Activated naive CD4-positive, alpha-beta T cell treated with anti-CD3 and anti-CD28 coated beads, Interleukin-2, amount 10 ng/mL, durations not matched to agents 7 days and 5 days (primary cell): ENCODE measurements around the gene EDN3.

Experiments used
- CTCF ChIA-PET: fragments of 350-600 bp; sonication (Branson Sonifier 250); formaldehyde crosslinking; loops from one replicate; lab custom pipeline; 2021; ENCODE audit warnings: antibody characterized with exemption; lab: Charles Lee
- DNase-seq: peaks from one replicate; pipeline ENCODE4 v3.0.0-alpha.2; 2020
- H3K27ac Mint-ChIP-seq: one replicate; pipeline ENCODE4 v1.8.0; 2021; ENCODE audit warnings: mild to moderate bottlenecking, moderate library complexity, mixed read lengths
- H3K27me3 Mint-ChIP-seq: one replicate; pipeline ENCODE4 v1.8.0; 2021; ENCODE audit warnings: mild to moderate bottlenecking, mixed read lengths
- H3K36me3 Mint-ChIP-seq: one replicate; pipeline ENCODE4 v1.8.0; 2021; ENCODE audit warnings: mixed read lengths
- H3K4me1 Mint-ChIP-seq: one replicate; pipeline ENCODE4 v1.8.0; 2021; ENCODE audit warnings: mixed read lengths
- H3K4me3 Mint-ChIP-seq: one replicate; pipeline ENCODE4 v1.8.0; 2021; ENCODE audit warnings: mild to moderate bottlenecking, moderate library complexity, mixed read lengths
- H3K9me3 Mint-ChIP-seq: one replicate; pipeline ENCODE4 v1.8.0; 2021; ENCODE audit warnings: mixed read lengths

The EDN3 gene

DNA sequence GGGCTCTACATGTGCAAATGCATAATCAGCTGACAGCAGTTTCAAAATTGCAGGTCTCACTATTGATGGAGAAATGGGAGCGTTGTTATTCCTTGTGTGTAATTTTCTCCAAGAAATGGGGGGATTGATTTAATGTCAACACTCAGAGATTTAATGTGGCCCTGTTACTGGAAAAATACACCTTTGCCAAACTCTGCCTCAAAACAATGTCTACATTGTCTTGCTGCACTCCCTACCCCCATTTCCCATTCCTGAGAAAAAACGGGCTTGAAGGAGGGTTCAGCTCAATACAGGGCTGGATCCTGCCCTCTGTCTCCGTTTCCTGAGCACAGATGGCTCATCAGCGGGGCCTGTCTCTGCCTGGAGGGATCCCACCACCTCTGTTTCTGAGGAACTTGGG, 18.4 kb downstream of the EDN3 start:
- CTCF ChIA-PET = no interaction called here
- no peak overlapping the region for H3K27ac Mint-ChIP-seq

DNA sequence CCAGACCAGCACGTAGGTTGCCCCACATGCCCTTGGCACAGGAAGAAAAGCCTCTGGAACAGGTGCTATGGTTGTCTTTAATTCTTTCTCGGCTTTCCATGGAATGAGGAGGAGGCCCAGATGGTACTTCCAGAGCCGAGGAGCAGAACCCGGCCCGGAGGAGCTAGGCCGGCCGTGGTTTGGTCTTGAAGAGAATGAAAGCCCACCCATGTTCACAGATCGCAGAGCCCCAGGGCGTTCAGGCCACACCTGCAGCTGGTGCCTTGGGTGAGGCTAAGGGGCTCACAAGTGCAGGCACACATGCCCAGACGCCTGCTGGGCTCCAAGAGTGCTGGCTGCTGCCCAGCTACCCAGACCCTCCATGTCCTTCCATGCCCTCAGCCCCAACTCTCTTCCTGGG, 20.0 kb downstream of the EDN3 start:
- no peaks in the 10 kb centered on the region for H3K36me3 Mint-ChIP-seq
- peaks cover 11% of the 10 kb centered on the region for H3K27me3 Mint-ChIP-seq
- CTCF ChIA-PET = no interaction called here
- no peaks in the 10 kb centered on the region for H3K4me1 Mint-ChIP-seq
- H3K4me3 Mint-ChIP-seq = no peak overlapping the region
- no peaks in the 10 kb centered on the region for H3K9me3 Mint-ChIP-seq
- no peak for DNase-seq
- H3K27ac Mint-ChIP-seq = no peak overlapping the region

More for the DNA sequence above, 18.4 kb downstream of the EDN3 start:
- Mint-ChIP-seq H3K4me1 (no peaks in the 10 kb centered on the region), H3K4me3 (no peak overlapping the region), H3K36me3 (no peaks in the 10 kb centered on the region), H3K27me3 (peaks cover 20% of the 10 kb centered on the region), H3K9me3 (no peaks in the 10 kb centered on the region)
- no peak for DNase-seq

DNA sequence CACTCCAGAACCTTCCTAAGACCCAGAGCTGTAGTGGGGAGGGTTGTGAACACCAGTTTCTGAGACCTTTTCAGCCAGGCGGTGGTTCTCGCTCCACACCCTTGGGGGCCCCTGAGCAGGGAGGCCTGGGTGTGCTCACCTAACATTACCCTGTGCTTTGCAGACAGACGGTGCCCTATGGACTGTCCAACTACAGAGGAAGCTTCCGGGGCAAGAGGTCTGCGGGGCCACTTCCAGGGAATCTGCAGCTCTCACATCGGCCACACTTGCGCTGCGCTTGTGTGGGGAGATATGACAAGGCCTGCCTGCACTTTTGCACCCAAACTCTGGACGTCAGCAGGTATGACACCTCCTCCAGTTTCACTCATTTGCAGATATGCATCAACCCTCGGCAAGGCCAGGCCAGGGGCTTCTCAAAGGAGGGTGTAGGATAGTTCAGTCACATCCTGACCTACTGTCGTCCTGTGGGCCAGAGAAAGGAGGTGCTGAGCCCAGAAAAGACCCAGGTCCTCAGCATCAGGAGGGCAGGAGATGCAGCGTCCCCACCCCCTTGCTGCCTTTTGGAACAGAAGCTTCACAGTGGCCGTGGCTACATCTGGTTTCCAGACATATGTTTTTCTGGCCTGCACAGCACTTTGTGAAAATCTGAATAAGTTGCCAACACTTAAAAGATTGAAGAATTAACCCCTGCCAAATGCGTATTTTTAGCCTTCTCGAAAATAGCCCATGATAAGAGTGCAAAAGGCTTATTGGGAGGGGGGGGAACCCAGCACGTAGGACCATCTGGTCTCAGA, 20.6 kb downstream of the EDN3 start:
- H3K4me1 Mint-ChIP-seq = no peaks in the 10 kb centered on the region
- H3K27me3 Mint-ChIP-seq = peaks cover 14% of the 10 kb centered on the region
- no peak for DNase-seq
- no peak overlapping the region for H3K4me3 Mint-ChIP-seq
- H3K36me3 Mint-ChIP-seq = no peaks in the 10 kb centered on the region
- H3K27ac Mint-ChIP-seq = no peak overlapping the region
- CTCF ChIA-PET = no interaction called here
- no peaks in the 10 kb centered on the region for H3K9me3 Mint-ChIP-seq

DNA sequence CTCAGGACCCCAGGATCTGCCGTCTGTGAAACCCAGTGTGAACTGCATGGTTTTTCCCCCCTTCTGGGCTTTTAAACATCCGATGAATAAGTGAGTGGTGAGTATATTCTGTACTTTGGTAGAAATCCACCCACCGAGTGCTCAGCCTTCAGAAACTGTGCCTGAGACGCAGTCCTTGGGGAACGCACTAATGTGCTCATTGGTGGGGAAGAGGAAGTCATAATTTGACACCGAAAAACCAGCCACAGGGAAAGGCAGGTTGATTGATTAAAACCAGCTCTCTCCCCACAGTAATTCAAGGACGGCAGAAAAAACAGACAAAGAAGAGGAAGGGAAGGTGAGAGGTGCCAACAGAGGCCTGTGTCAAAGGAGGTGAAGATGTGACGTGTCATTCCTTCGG, 21.7 kb downstream of the EDN3 start:
- Mint-ChIP-seq H3K27me3 (peaks cover 21% of the 10 kb centered on the region), H3K4me1 (no peaks in the 10 kb centered on the region), H3K9me3 (no peaks in the 10 kb centered on the region), H3K4me3 (no peak overlapping the region), H3K27ac (no peak overlapping the region), H3K36me3 (no peaks in the 10 kb centered on the region)
- CTCF ChIA-PET = no interaction called here
- DNase-seq = no peak

DNA sequence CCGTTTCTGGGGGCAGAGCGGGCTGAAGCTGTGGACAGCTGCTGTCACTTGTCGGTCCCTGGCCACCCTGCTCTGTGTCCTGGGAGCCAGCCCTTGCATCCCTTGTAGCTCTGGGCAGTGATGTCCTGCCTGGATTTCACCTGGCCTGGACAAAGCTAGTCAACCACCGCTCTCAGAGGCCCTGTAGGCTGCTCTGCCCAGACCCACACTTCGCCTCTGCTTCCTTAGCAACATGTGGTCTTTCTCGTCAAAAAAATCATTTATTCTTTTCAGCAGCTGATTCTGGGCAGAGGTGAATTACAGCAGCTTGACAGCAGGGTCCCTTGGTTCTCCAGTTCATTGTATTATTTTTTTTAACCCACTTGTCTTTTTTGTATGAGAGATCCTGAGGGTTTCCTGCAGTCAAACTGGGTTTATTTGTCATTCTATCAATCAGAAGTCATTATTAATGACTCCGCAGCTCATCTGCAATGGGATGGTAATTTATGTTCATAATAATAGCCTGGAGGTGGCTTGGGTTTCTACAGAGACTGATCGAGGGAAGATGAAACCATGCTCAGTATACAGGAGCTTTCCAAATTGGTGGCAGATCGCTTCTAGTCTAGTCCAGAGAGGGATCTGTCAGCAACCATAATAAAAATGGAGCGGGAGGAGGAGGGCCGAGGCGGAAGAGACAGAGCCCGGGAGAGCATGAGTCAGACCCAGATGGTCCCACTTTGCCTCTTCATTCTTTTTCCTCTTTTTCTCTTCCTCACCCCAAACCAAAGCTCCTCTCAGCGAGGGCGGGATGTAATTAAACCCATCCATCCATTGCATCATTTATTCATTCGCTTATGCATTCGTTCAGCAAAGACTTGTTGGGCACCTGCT, 22.4 kb downstream of the EDN3 start:
- H3K4me1 Mint-ChIP-seq = no peaks in the 10 kb centered on the region
- peaks cover 25% of the 10 kb centered on the region for H3K27me3 Mint-ChIP-seq
- H3K36me3 Mint-ChIP-seq = no peaks in the 10 kb centered on the region
- no peak overlapping the region for H3K4me3 Mint-ChIP-seq
- no peak overlapping the region for H3K27ac Mint-ChIP-seq
- H3K9me3 Mint-ChIP-seq = no peaks in the 10 kb centered on the region
- CTCF ChIA-PET = no interaction called here
- DNase-seq = no peak

DNA sequence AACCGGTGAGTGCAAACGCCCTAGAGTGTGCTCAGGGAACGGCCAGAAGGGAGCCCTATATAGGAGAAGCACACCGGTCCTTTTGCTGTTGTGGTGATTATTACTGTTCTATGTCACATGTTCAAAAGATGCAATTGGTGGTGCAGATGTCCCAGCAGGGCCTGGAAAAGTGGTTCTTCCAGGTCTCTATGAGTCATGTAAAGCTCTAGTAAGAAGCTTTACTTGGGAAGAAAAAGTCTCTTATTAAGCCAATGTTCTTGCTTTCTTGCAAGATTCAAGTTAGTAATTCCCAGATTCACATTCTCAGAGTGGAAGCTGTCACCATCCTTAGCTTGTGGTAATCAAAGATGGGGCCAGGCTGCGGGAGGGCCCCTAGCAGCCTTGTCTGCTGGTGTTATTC, 23.3 kb downstream of the EDN3 start:
- H3K36me3 Mint-ChIP-seq = no peaks in the 10 kb centered on the region
- H3K4me1 Mint-ChIP-seq = no peaks in the 10 kb centered on the region
- H3K4me3 Mint-ChIP-seq = no peak overlapping the region
- no peak overlapping the region for H3K27ac Mint-ChIP-seq
- DNase-seq = no peak
- no peaks in the 10 kb centered on the region for H3K9me3 Mint-ChIP-seq
- H3K27me3 Mint-ChIP-seq = peaks cover 22% of the 10 kb centered on the region
- CTCF ChIA-PET = no interaction called here

DNA sequence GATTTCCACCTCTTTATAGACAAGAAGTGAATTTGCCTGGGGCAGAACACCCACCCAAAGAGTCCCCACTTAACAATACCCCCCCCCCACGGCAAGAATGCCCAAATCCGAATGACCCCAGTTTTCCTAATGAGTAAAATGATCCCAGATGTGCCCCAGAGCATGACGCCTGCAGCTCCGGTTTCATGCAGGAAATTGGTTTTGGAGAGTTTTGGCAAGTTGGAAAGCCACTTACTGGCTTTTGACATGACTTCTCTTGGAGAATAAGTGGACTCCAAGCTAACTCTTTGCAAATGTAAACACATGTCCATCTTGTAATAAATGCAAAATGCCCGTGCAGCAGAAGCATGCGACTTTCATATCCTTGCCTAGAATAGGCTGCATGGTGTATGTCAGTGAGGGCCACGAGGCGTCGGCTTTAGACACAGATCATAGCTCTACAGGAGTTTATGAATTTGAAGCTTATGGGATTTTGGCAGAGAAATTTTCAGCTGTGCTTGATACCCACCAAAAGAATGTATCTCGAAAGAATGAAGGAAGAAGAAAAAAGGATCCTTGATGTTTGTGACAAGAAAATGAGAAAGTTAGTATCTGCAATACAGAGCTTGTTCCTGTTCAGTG, 24.2 kb downstream of the EDN3 start:
- Mint-ChIP-seq H3K27me3 (peaks cover 26% of the 10 kb centered on the region), H3K36me3 (no peaks in the 10 kb centered on the region), H3K4me3 (no peak overlapping the region), H3K27ac (no peak overlapping the region), H3K9me3 (no peaks in the 10 kb centered on the region), H3K4me1 (no peaks in the 10 kb centered on the region)
- no peak for DNase-seq
- CTCF ChIA-PET = no interaction called here

DNA sequence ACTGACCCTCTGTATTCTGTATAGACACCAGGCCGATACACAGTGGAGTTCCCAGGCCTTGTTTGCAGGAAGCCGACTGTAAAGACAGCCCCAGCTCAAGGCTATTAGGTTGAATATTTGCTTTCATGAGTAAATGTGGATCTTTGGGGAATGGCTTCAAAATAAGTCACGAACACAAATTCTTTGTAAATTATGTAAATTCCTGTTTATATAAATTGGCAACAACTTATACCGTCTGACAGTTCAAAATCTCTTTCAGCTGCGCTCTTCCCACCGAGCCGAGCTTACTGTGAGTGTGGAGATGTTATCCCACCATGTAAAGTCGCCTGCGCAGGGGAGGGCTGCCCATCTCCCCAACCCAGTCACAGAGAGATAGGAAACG, 24.7 kb downstream of the EDN3 start:
- Mint-ChIP-seq H3K4me3 (no peak overlapping the region), H3K27me3 (peaks cover 26% of the 10 kb centered on the region), H3K4me1 (no peaks in the 10 kb centered on the region), H3K36me3 (no peaks in the 10 kb centered on the region), H3K9me3 (no peaks in the 10 kb centered on the region), H3K27ac (no peak overlapping the region)
- no peak for DNase-seq
- CTCF ChIA-PET = no interaction called here

DNA sequence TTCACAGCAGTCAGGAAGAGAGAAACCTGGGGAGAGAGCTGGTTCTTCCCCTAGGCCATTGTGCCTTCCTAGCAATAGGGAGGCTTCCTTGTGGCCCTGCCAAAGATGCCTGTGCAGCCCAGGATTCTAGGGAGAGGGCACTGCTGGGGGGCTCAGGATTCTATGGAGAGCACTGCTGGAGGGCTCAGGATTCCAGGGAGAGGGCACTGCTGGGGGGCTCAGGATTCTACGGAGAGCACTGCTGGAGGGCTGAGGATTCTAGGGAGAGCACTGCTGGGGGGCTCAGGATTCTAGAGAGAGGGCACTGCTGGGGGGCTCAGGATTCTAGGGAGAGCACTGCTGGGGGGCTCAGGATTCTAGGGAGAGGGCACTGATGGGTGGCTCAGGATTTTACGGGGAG, 25.8 kb downstream of the EDN3 start:
- Mint-ChIP-seq H3K27me3 (peaks cover 30% of the 10 kb centered on the region), H3K9me3 (no peaks in the 10 kb centered on the region), H3K36me3 (no peaks in the 10 kb centered on the region), H3K27ac (no peak overlapping the region), H3K4me3 (no peak overlapping the region), H3K4me1 (no peaks in the 10 kb centered on the region)
- DNase-seq = no peak
- CTCF ChIA-PET = no interaction called here

DNA sequence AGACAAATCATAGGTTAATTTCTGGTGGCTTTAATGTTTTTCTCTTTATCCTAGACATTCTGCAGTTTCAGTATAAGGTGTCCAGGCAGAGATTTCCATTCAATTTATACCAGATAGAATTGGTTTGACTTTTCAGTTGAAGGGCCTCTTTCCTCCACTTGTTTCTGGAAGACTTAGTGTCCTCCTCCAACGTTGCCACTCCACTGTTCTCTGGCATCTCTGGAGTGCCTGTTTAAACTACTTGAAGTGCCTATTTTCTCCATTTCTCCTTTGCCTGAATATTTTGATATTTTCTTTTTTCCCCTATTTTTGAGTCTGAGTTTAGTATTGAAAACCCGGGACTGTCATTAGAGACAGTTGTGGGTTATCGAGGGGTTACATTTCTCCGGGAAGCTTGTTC, 27.7 kb downstream of the EDN3 start:
- H3K9me3 Mint-ChIP-seq = no peaks in the 10 kb centered on the region
- H3K27ac Mint-ChIP-seq = no peak overlapping the region
- DNase-seq = no peak
- H3K27me3 Mint-ChIP-seq = peaks cover 32% of the 10 kb centered on the region
- H3K4me3 Mint-ChIP-seq = no peak overlapping the region
- no peaks in the 10 kb centered on the region for H3K36me3 Mint-ChIP-seq
- CTCF ChIA-PET = interaction anchor here (1.2 kb wide), 1 partner anchor 8 kb away, joined by 3 read pairs; no protein-coding TSS in a partner anchor
- no peaks in the 10 kb centered on the region for H3K4me1 Mint-ChIP-seq

DNA sequence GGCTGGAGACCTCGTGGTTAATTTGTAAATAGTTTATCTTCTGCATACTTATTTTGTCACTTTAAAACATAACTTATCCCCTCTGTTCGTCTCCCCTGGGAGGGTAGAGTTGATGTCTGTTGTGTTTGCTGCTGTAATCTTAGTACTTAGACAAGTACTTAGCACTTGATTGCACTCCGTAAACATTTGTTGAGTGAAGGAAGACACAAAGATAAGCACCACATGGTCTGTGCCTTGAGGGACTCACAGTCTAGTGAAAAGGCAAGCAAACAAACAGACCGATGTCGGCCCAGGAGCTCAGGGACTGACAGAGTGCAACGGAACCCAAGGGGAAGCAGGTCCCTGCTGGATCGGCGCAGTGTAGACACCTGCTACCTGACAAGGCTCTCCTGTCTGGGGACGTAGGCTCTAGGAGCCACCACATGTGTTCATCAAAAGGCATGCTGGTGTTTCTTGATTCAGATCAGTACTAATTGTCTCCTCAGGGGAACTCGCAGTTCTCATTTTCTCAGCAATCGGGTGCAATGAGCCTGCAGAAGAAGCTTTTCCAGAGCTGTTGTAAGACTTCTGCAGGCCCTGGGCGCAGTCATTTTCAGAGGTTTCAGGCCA, 31.4 kb downstream of the EDN3 start:
- Mint-ChIP-seq H3K9me3 (no peaks in the 10 kb centered on the region), H3K4me1 (no peaks in the 10 kb centered on the region), H3K36me3 (no peaks in the 10 kb centered on the region), H3K27ac (no peak overlapping the region), H3K4me3 (no peak overlapping the region), H3K27me3 (peaks cover 37% of the 10 kb centered on the region)
- DNase-seq = no peak
- CTCF ChIA-PET = no interaction called here

DNA sequence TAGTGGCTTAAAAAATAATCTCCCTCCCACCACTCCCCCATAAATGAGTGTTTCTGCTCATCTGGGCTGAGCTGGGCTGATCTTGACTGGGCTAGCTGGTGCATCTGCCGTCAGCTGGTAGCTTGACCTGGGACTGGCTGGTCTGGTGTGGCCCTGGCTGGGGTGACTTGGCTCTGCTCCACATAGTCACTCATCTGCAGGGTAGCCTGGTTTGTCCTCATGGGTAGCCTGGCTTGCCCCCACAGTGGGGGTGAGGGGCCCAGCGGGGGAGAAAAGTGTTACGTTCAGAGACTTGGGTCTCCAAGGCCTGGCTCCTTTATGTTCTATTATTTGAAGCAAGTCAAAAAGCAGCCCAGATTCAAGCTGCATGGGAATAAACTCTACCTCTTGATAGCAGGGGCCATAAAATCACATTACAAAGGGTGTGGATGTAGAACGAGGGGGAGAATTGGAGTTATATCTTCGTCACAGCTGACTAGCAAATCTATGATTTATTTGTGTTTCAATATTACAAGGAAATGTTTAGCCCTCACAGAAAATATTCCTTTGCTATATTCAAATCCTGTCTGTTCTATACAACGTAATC, 32.9 kb downstream of the EDN3 start:
- CTCF ChIA-PET = interaction anchor here (1.8 kb wide), 1 partner anchor 70 kb away, joined by 4 read pairs; no protein-coding TSS in a partner anchor
- DNase-seq = no peak
- no peak overlapping the region for H3K27ac Mint-ChIP-seq
- no peaks in the 10 kb centered on the region for H3K36me3 Mint-ChIP-seq
- H3K27me3 Mint-ChIP-seq = peaks cover 32% of the 10 kb centered on the region
- no peaks in the 10 kb centered on the region for H3K9me3 Mint-ChIP-seq
- H3K4me3 Mint-ChIP-seq = no peak overlapping the region
- no peaks in the 10 kb centered on the region for H3K4me1 Mint-ChIP-seq

DNA sequence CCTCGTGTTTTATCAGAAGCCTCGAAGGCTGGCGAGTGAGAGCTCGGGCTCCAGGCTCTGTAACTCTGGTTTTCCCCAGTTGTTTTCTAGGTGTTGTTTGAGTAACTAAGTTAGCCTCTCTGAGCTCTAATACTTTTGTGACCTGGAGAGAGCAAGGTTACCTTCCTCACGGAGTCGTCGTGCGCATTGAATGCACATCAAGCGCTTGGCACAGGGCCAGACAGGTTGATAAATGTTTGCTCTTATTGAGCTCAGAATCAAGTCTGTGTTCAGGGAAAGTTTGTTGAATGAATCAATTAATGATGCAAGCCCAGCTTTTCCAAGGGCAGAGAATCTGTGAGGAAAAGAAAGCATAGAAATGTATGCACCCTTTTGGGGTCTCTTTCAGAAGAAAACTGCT, 33.5 kb downstream of the EDN3 start:
- DNase-seq = no peak
- CTCF ChIA-PET = interaction anchor here (1.8 kb wide), 1 partner anchor 69 kb away, joined by 4 read pairs; no protein-coding TSS in a partner anchor
- no peaks in the 10 kb centered on the region for H3K4me1 Mint-ChIP-seq
- H3K9me3 Mint-ChIP-seq = no peaks in the 10 kb centered on the region
- H3K27ac Mint-ChIP-seq = no peak overlapping the region
- no peaks in the 10 kb centered on the region for H3K36me3 Mint-ChIP-seq
- peaks cover 32% of the 10 kb centered on the region for H3K27me3 Mint-ChIP-seq
- no peak overlapping the region for H3K4me3 Mint-ChIP-seq
